ENCODE data around the gene PHF23. TPM values are rescaled to one million over a fixed set of nuclear protein-coding genes. Genes with fewer than 3 reads are reported as not detected.

The PHF23 gene
- total and polyA plus RNA-seq, 9 of the 15 experiments (the other 6 are each of a cell fraction or from before 2014, with no cell fraction given), result 7.4 to 87.5 (median 33.7) TPM

- TF ChIP-seq MAZ (CRISPR knock-in tag; conservative IDR thresholded peaks at IDR 0.05 in 1 of 2, IDR thresholded peaks at IDR 0.05 in 1 of 2) (peak in 1 of 2 experiments; percentile 42; a peak in 1 of 4 replicates), PRMT5 (CRISPR knock-in tag; IDR thresholded peaks at IDR 0.05) (no peak), MEIS2 (IDR thresholded peaks at IDR 0.05; ENCODE audit: partially characterized antibody) (no peak), ZNF311 (CRISPR knock-in tag; IDR thresholded peaks at IDR 0.05) (no peak), POLR3G (IDR thresholded peaks at IDR 0.05; ENCODE audit: extremely low read depth, insufficient read length, insufficient replicate concordance) (no peak), DPF2 (IDR thresholded peaks at IDR 0.05) (no peak), SPI1 (IDR thresholded peaks at IDR 0.05; ENCODE audit: borderline replicate concordance, low read depth, low read length) (0 out of 2 replicates have a peak, but pooled peaks have one; percentile 37), ZFX (CRISPR knock-in tag; IDR thresholded peaks at IDR 0.05) (0 out of 2 replicates have a peak, but pooled peaks have one; percentile 7), ZNF551 (CRISPR knock-in tag; IDR thresholded peaks at IDR 0.05) (no peak), ZNF263 (CRISPR knock-in tag; IDR thresholded peaks at IDR 0.05; ENCODE audit: borderline replicate concordance) (peak; percentile 62), SMC3 (conservative IDR thresholded peaks at IDR 0.05; ENCODE audit: insufficient read depth, low read depth, low read length) (no peak), CHAMP1 (IDR thresholded peaks at IDR 0.05) (no peak)
- TF ChIP-seq, protein P1, sequence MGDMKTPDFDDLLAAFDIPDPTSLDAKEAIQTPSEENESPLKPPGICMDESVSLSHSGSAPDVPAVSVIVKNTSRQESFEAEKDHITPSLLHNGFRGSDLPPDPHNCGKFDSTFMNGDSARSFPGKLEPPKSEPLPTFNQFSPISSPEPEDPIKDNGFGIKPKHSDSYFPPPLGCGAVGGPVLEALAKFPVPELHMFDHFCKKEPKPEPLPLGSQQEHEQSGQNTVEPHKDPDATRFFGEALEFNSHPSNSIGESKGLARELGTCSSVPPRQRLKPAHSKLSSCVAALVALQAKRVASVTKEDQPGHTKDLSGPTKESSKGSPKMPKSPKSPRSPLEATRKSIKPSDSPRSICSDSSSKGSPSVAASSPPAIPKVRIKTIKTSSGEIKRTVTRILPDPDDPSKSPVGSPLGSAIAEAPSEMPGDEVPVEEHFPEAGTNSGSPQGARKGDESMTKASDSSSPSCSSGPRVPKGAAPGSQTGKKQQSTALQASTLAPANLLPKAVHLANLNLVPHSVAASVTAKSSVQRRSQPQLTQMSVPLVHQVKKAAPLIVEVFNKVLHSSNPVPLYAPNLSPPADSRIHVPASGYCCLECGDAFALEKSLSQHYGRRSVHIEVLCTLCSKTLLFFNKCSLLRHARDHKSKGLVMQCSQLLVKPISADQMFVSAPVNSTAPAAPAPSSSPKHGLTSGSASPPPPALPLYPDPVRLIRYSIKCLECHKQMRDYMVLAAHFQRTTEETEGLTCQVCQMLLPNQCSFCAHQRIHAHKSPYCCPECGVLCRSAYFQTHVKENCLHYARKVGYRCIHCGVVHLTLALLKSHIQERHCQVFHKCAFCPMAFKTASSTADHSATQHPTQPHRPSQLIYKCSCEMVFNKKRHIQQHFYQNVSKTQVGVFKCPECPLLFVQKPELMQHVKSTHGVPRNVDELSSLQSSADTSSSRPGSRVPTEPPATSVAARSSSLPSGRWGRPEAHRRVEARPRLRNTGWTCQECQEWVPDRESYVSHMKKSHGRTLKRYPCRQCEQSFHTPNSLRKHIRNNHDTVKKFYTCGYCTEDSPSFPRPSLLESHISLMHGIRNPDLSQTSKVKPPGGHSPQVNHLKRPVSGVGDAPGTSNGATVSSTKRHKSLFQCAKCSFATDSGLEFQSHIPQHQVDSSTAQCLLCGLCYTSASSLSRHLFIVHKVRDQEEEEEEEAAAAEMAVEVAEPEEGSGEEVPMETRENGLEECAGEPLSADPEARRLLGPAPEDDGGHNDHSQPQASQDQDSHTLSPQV (IDR thresholded peaks at IDR 0.05), result 0 out of 2 replicates have a peak, but pooled peaks have one; percentile 35
- TF ChIP-seq, protein P2, sequence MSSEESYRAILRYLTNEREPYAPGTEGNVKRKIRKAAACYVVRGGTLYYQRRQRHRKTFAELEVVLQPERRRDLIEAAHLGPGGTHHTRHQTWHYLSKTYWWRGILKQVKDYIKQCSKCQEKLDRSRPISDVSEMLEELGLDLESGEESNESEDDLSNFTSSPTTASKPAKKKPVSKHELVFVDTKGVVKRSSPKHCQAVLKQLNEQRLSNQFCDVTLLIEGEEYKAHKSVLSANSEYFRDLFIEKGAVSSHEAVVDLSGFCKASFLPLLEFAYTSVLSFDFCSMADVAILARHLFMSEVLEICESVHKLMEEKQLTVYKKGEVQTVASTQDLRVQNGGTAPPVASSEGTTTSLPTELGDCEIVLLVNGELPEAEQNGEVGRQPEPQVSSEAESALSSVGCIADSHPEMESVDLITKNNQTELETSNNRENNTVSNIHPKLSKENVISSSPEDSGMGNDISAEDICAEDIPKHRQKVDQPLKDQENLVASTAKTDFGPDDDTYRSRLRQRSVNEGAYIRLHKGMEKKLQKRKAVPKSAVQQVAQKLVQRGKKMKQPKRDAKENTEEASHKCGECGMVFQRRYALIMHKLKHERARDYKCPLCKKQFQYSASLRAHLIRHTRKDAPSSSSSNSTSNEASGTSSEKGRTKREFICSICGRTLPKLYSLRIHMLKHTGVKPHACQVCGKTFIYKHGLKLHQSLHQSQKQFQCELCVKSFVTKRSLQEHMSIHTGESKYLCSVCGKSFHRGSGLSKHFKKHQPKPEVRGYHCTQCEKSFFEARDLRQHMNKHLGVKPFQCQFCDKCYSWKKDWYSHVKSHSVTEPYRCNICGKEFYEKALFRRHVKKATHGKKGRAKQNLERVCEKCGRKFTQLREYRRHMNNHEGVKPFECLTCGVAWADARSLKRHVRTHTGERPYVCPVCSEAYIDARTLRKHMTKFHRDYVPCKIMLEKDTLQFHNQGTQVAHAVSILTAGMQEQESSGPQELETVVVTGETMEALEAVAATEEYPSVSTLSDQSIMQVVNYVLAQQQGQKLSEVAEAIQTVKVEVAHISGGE (CRISPR knock-in tag; IDR thresholded peaks at IDR 0.05), result no peak
Measured at GRCh38 chr17:7217113-7217987, 21.9 kb downstream of the PHF23 start (continued).

Measured in K562 (cell line).